DND-41 (cell line): ENCODE results near the gene ITIH5.
A peak's percentile ranks its signal among the peaks of the same experiment; 100 is the strongest.

Experiments
- ATAC-seq: fragments of 200-7000 bp; cut with Tn5 transposase; 3 replicates; pipeline ENCODE4 v1.9.1; 2021; ENCODE audit warnings: low read depth; ENCODE audit not compliant: insufficient read depth
- DNase-seq: peaks from one replicate; pipeline ENCODE4 v3.0.0-alpha.2; 2020
- H2AFZ ChIP-seq: 2 replicates; pipeline ENCODE4 v1.6.0; 2012; ENCODE audit warnings: low read depth, low read length
- H3K27ac ChIP-seq: 2 replicates; pipeline ENCODE4 v1.5.1; 2012; ENCODE audit warnings: low read length, inconsistent platforms
- H3K27me3 ChIP-seq: fragments of 200-600 bp; sonication (generic); 2 replicates; pipeline ENCODE4 v1.6.0; 2012; ENCODE audit warnings: low read length, mild to moderate bottlenecking, inconsistent platforms; ENCODE audit not compliant: insufficient read depth, poor library complexity
- H3K36me3 ChIP-seq: 2 replicates; pipeline ENCODE4 v1.5.1; 2012; ENCODE audit warnings: low read length, inconsistent platforms; ENCODE audit not compliant: insufficient read depth
- H3K4me1 ChIP-seq: 2 replicates; pipeline ENCODE4 v1.5.1; 2012; ENCODE audit warnings: mild to moderate bottlenecking, low read length; ENCODE audit not compliant: insufficient read depth
- H3K4me2 ChIP-seq: 2 replicates; pipeline ENCODE4 v1.6.0; 2012; ENCODE audit warnings: mild to moderate bottlenecking, moderate library complexity, low read length, inconsistent platforms; ENCODE audit not compliant: insufficient read depth
- H3K4me3 ChIP-seq, 2 experiments: fragments of 200-600 bp in 1 of 2; shearing (Covaris generic) in 1 of 2; 2 replicates each; pipeline ENCODE4 v1.5.1; 2012 to 2016; ENCODE audit warnings: inconsistent platforms in 2 of 2, low read length in 2 of 2, mild to moderate bottlenecking in 2 of 2, low read depth in 1 of 2, moderate library complexity in 1 of 2
- H3K79me2 ChIP-seq: 2 replicates; pipeline ENCODE4 v1.6.0; 2012; ENCODE audit warnings: low read length, inconsistent platforms; ENCODE audit not compliant: insufficient read depth
- H3K9ac ChIP-seq: 2 replicates; pipeline ENCODE4 v1.6.0; 2012; ENCODE audit warnings: low read depth, mild to moderate bottlenecking, inconsistent platforms, low read length, moderate library complexity
- H3K9me3 ChIP-seq: 2 replicates; pipeline ENCODE4 v1.5.1; 2012; ENCODE audit warnings: low read length, moderate library complexity, mild to moderate bottlenecking, inconsistent platforms; ENCODE audit not compliant: insufficient read depth, severe bottlenecking
- H4K20me1 ChIP-seq: 2 replicates; pipeline ENCODE4 v1.6.0; 2012; ENCODE audit warnings: low read length; ENCODE audit not compliant: insufficient read depth
- CTCF ChIP-seq: IDR thresholded peaks from 2 replicates; pipeline ENCODE4 v1.5.1; 2012; ENCODE audit warnings: borderline replicate concordance, low read length, moderate library complexity, mild to moderate bottlenecking; ENCODE audit not compliant: poor library complexity, severe bottlenecking; ENCODE audit errors: extremely low read depth
- EZH2 ChIP-seq: IDR thresholded peaks from 3 replicates; pipeline ENCODE4 v1.6.1; 2012; ENCODE audit warnings: borderline replicate concordance, low read depth, mild to moderate bottlenecking, moderate library complexity, low read length, inconsistent platforms; ENCODE audit not compliant: severe bottlenecking

The ITIH5 gene

GRCh38 chr10:7622969-7623368 lies 43.8 kb downstream of the ITIH5 start:
- Histone ChIP-seq H3K27ac (no peak overlapping the region), H3K36me3 (no peaks in the 10 kb centered on the region), H3K4me3 (no peak overlapping the region), H3K27me3 (no peaks in the 10 kb centered on the region), H3K4me2 (no peak overlapping the region), H3K9ac (no peak overlapping the region), H3K79me2 (no peaks in the 10 kb centered on the region), H3K9me3 (no peaks in the 10 kb centered on the region), H2AFZ (no peak overlapping the region), H3K4me1 (no peaks in the 10 kb centered on the region), H4K20me1 (no peaks in the 10 kb centered on the region)
- TF ChIP-seq EZH2 (no peak), CTCF (peak; percentile 39)
- ATAC-seq (peak; percentile 49; the same call in 2 of the 3 replicates), DNase-seq (peak; percentile 18)

- Histone ChIP-seq H3K9ac (no peak overlapping the region), H3K4me1 (no peaks in the 10 kb centered on the region), H3K4me2 (no peak overlapping the region), H3K27me3 (no peaks in the 10 kb centered on the region), H2AFZ (no peak overlapping the region), H3K9me3 (no peaks in the 10 kb centered on the region), H3K27ac (no peak overlapping the region), H3K79me2 (no peaks in the 10 kb centered on the region), H3K36me3 (no peaks in the 10 kb centered on the region), H3K4me3 (no peak overlapping the region), H4K20me1 (no peaks in the 10 kb centered on the region)
- no peak for ATAC-seq
- no peak for DNase-seq
- no peak for TF ChIP-seq EZH2
- TF ChIP-seq CTCF: no peak
Measured at GRCh38 chr10:7618461-7618860, 48.3 kb downstream of the ITIH5 start.

DNA sequence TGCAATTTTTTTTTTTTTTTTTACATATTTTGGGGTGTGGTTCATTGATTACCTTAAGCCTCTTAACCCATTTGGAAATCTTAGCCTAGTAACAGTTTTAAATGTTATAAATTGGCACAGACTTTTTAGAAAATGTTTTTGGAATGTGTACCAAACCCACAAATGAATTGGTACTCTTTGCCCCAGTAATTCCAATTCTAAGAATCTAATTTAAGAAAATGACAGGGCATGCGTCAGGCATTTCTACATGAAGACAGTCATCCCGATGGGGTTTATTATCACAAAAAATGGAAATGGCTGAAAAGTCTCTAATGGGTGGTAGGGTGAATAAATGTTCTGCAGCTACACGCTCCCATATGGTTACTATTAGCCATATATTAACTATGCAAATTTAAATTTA lies 54.9 kb downstream of the ITIH5 start:
- no peaks in the 10 kb centered on the region for H3K36me3 ChIP-seq
- no peak overlapping the region for H3K4me2 ChIP-seq
- no peak overlapping the region for H3K4me3 ChIP-seq
- H4K20me1 ChIP-seq: no peaks in the 10 kb centered on the region
- no peak for DNase-seq
- no peak overlapping the region for H3K9ac ChIP-seq
- H3K4me1 ChIP-seq: peaks cover 11% of the 10 kb centered on the region; the same call in 1 of the 2 replicates
- no peak overlapping the region for H3K27ac ChIP-seq
- H3K79me2 ChIP-seq: no peaks in the 10 kb centered on the region
- TF ChIP-seq CTCF: no peak
- no peak for TF ChIP-seq EZH2
- H3K27me3 ChIP-seq: no peaks in the 10 kb centered on the region
- H2AFZ ChIP-seq: no peak overlapping the region
- no peaks in the 10 kb centered on the region for H3K9me3 ChIP-seq
- no peak for ATAC-seq

DNA sequence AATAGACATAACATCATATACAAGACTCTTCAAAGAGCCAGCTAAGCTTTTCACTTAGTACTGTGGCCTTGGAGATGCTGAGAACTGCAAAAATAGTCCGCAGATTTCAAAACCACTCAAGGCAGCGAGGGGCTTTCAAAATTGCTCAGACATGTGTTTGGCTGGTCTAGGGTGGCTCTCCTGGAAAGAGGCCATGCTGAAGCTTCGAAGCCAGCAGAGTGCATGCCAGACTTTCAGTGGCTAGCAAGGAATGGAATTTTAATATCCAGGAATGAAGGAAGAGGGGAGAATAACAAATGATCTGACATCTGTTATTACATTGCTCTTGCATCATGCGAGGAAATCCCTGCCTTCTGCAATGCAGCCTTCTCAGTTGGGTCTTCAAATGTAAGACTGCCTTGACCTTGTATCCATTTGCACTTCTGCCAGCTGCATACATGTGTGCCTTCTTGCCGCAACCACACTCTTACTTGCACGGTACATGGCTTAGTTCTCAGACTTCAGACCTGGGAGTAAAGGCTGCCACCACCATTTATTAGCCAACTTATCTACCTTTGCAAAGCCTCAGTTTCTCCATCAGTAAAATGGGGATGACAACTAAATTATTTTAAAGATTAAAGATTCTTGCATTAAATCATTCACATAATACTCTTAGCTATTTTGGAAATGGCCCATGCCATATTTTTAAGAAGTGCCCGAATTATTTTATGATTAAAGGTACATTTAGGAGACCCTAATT lies 55.9 kb downstream of the ITIH5 start:
- Histone ChIP-seq H3K4me2 (no peak overlapping the region), H3K4me3 (no peak overlapping the region), H3K27me3 (no peaks in the 10 kb centered on the region), H3K36me3 (no peaks in the 10 kb centered on the region), H3K4me1 (peaks cover 11% of the 10 kb centered on the region; the same call in 1 of the 2 replicates), H3K9me3 (no peaks in the 10 kb centered on the region), H3K9ac (no peak overlapping the region), H3K79me2 (no peaks in the 10 kb centered on the region), H2AFZ (no peak overlapping the region), H4K20me1 (no peaks in the 10 kb centered on the region), H3K27ac (no peak overlapping the region)
- no peak for TF ChIP-seq EZH2
- TF ChIP-seq CTCF: no peak
- DNase-seq: no peak
- peak; percentile 31; the same call in 1 of the 3 replicates for ATAC-seq
